ENCODE measurements around the gene WDR45B.
"Not testable (repeated sequence)": the region's sequence is repeated elsewhere in the genome, so short reads cannot be mapped to it uniquely, and the experiment has no call there.

Gene WDR45B

GRCh38 chr17:82586576-82587233 lies 61.5 kb downstream of the WDR45B start:
- Histone ChIP-seq H4K20me1 (ENCODE audit: insufficient read depth, low read length) (no peaks in the 10 kb centered on the region), H3K9me3 (ENCODE audit: insufficient read depth, low read length) (no peaks in the 10 kb centered on the region), H2AFZ (ENCODE audit: low read depth, low read length) (no peak overlapping the region), H3K27ac (ENCODE audit: low read length) (no peak overlapping the region), H3K4me1 (ENCODE audit: low read length) (no peaks in the 10 kb centered on the region), H3K9ac (ENCODE audit: low read length) (no peak overlapping the region), H3K27me3 (ENCODE audit: low read depth, low read length) (no peaks in the 10 kb centered on the region), H3K36me3 (replicated peaks; ENCODE audit: low read depth, low read length) (peaks cover 33% of the 10 kb centered on the region), H3K4me2 (ENCODE audit: low read length) (no peak overlapping the region), H3K4me3 (ENCODE audit: low read length) (no peak overlapping the region), H3K79me2 (ENCODE audit: low read length) (peaks cover 3% of the 10 kb centered on the region; the same call in 1 of the 2 replicates)
- TF ChIP-seq CTCF (IDR thresholded peaks at IDR 0.05; ENCODE audit: low read depth, low read length) (no peak), EZH2phosphoT487 (IDR thresholded peaks at IDR 0.05; ENCODE audit: low read depth) (no peak)

DNA sequence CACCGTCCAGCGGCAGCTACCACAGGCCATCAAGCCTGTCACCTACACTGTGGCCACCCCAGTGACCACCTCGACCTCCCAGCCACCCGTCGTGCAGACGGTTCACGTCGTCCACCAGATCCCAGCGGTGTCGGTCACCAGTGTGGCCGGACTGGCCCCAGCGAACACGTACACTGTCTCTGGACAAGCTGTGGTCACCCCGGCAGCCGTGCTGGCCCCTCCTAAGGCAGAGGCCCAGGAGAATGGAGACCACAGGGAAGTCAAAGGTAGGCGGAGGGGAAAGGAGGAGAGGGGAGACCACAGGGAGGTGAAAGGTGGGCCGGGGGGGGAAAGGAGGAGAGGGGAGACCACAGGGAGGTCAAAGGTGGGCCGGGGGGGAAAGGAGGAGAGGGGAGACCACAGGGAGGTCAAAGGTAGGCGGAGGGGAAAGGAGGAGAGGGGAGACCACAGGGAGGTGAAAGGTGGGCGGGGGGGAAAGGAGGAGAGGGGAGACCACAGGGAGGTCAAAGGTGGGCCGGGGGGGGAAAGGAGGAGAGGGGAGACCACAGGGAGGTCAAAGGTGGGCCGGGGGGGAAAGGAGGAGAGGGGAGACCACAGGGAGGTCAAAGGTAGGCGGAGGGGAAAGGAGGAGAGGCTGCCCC lies 62.2 kb downstream of the WDR45B start:
- H3K4me2 ChIP-seq (ENCODE audit: low read length); H3K27ac ChIP-seq (ENCODE audit: low read length); H3K9ac ChIP-seq (ENCODE audit: low read length); H3K27me3 ChIP-seq (ENCODE audit: low read depth, low read length); H3K4me3 ChIP-seq (ENCODE audit: low read length); H3K79me2 ChIP-seq (ENCODE audit: low read length); H3K4me1 ChIP-seq (ENCODE audit: low read length); H3K9me3 ChIP-seq (ENCODE audit: insufficient read depth, low read length); H2AFZ ChIP-seq (ENCODE audit: low read depth, low read length); H4K20me1 ChIP-seq (ENCODE audit: insufficient read depth, low read length): not testable (repeated sequence)
- H3K36me3 ChIP-seq (replicated peaks; ENCODE audit: low read depth, low read length) = peaks cover 33% of the 10 kb centered on the region

- no peak overlapping the region for H3K27ac ChIP-seq (ENCODE audit: low read length)
- no peak overlapping the region for H3K4me2 ChIP-seq (ENCODE audit: low read length)
- TF ChIP-seq EZH2phosphoT487 (IDR thresholded peaks at IDR 0.05; ENCODE audit: low read depth) = no peak
- no peak for TF ChIP-seq CTCF (IDR thresholded peaks at IDR 0.05; ENCODE audit: low read depth, low read length)
- H3K4me1 ChIP-seq (ENCODE audit: low read length) = no peaks in the 10 kb centered on the region
- H3K36me3 ChIP-seq (replicated peaks; ENCODE audit: low read depth, low read length) = peaks cover 37% of the 10 kb centered on the region
- H3K4me3 ChIP-seq (ENCODE audit: low read length) = no peak overlapping the region
- H3K27me3 ChIP-seq (ENCODE audit: low read depth, low read length) = no peaks in the 10 kb centered on the region
- H2AFZ ChIP-seq (ENCODE audit: low read depth, low read length) = no peak overlapping the region
- H3K9me3 ChIP-seq (ENCODE audit: insufficient read depth, low read length) = no peaks in the 10 kb centered on the region
- no peak overlapping the region for H3K9ac ChIP-seq (ENCODE audit: low read length)
- H4K20me1 ChIP-seq (ENCODE audit: insufficient read depth, low read length) = 0 out of 2 replicates have a peak, but pooled peaks cover 3% of the 10 kb centered on the region
- H3K79me2 ChIP-seq (ENCODE audit: low read length) = peaks cover 3% of the 10 kb centered on the region; the same call in 1 of the 2 replicates
Measured at GRCh38 chr17:82583720-82584234, 64.5 kb downstream of the WDR45B start.

GRCh38 chr17:82582709-82583108 lies 65.5 kb downstream of the WDR45B start:
- TF ChIP-seq EZH2phosphoT487 (IDR thresholded peaks at IDR 0.05; ENCODE audit: low read depth) (no peak), CTCF (IDR thresholded peaks at IDR 0.05; ENCODE audit: low read depth, low read length) (no peak)
- peaks cover 3% of the 10 kb centered on the region; the same call in 1 of the 2 replicates for H3K79me2 ChIP-seq (ENCODE audit: low read length)
- H3K4me1 ChIP-seq (ENCODE audit: low read length) = no peaks in the 10 kb centered on the region
- no peak overlapping the region for H3K27ac ChIP-seq (ENCODE audit: low read length)
- 0 out of 2 replicates have a peak, but pooled peaks cover 3% of the 10 kb centered on the region for H4K20me1 ChIP-seq (ENCODE audit: insufficient read depth, low read length)
- no peak overlapping the region for H2AFZ ChIP-seq (ENCODE audit: low read depth, low read length)
- no peaks in the 10 kb centered on the region for H3K9me3 ChIP-seq (ENCODE audit: insufficient read depth, low read length)
- no peak overlapping the region for H3K9ac ChIP-seq (ENCODE audit: low read length)
- no peak overlapping the region for H3K4me2 ChIP-seq (ENCODE audit: low read length)
- H3K36me3 ChIP-seq (replicated peaks; ENCODE audit: low read depth, low read length) = peaks cover 38% of the 10 kb centered on the region
- no peak overlapping the region for H3K4me3 ChIP-seq (ENCODE audit: low read length)
- no peaks in the 10 kb centered on the region for H3K27me3 ChIP-seq (ENCODE audit: low read depth, low read length)

All from OCI-LY3 (cell line).